ENCODE results near the gene RFK. TPM values are rescaled to one million over a fixed set of nuclear protein-coding genes. Genes with fewer than 3 reads are reported as not detected.

RFK gene
- total RNA-seq, 1 donor from 2014 or later: 20.3 TPM

DNA sequence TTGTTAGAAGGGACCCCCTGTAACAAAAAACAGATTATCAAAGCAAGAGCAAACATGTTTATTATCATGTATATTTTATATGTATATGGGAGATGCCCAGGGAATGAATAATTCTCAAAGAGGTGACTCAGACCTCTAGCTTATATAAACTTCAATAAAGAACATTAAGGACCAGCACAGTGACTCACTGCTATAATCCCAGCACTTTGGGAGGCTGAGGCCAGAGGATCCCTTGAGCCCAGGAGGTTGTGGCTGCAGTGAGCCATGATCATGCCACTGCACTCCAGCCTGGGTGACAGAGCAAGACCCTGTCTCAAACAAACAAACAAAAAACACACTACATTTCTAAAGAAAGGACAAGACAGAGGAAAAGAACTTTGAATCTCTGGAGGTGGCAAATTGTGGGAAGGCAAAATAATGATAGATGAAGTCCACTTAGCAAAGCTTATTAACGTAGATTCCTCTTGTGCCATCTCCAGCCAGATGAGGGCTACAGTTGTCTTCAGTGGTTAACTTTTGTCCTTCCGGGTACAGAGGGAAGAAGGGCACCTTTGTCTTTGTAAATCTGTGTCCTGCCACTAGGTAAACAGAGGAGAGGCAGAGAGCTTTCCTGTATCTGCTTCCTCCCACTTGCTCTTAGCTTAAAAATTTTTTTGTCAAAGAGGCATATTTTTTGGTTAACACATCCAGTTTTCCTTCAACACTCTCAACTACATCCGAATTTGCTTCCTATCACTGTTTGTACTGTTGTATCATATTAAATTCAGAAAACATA, 7.5 kb upstream of the RFK start:
- H3K4me1 Mint-ChIP-seq (ENCODE audit: low read depth): peaks cover 23% of the 10 kb centered on the region
- H3K9me3 Mint-ChIP-seq: no peaks in the 10 kb centered on the region
- no peaks in the 10 kb centered on the region for H3K36me3 Mint-ChIP-seq (ENCODE audit: low read depth)
- H3K27ac Mint-ChIP-seq: no peak overlapping the region
- H3K4me3 Mint-ChIP-seq: no peak overlapping the region
- DNase-seq (ENCODE audit: low spot score): no peak
- intact Hi-C loops (cut with micrococcal nuclease): no loop called here
- H3K27me3 Mint-ChIP-seq (ENCODE audit: insufficient read depth): no peaks in the 10 kb centered on the region

DNA sequence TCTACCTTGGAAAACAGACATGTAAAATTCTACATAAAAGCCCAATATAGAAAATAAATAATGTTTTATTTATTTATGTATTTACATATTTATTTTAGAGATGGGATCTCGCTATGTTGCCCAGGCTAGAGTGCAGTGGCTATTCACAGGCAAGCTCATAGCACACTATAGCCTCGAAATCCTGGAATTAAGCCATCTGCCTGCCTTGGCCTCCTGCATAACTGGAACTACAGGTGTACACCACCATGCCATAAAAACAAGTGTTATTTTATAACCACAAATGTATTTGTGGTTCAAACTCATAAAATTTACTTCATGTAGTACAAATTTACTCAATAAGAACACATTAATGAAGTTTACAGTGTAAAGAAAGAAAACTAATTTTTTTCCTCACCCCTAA, 7.0 kb upstream of the RFK start:
- intact Hi-C loops (cut with micrococcal nuclease): no loop called here
- Mint-ChIP-seq H3K4me3 (no peak overlapping the region), H3K4me1 (ENCODE audit: low read depth) (peaks cover 23% of the 10 kb centered on the region), H3K27me3 (ENCODE audit: insufficient read depth) (no peaks in the 10 kb centered on the region), H3K9me3 (no peaks in the 10 kb centered on the region), H3K36me3 (ENCODE audit: low read depth) (no peaks in the 10 kb centered on the region), H3K27ac (no peak overlapping the region)
- DNase-seq (ENCODE audit: low spot score): no peak

DNA sequence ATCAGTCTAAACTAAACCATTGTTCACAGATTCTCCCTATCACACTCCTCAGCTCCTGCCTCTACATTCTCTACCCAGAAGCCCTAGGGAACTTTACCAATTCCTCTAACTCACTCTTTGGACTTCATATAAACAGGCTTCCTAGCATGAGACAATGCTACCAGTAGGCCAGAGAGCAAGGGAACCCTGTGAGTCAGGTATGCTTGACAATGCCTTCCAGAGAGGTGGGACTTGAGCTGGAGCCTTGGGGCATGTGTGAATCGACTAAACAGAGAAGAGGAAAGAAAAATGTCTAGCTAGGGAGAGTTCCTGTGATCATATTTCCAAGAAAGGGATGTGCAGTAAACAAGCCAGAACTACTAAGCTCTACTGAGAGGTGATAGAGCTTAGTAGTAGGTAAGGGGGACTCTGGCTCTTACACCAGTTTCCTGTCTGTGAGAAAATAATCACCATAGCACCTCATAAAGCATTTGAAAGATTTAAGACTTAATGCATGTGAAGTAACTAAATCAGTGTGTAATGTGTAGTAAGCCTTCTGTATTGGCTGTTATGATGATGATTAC, 6.4 kb upstream of the RFK start:
- Mint-ChIP-seq H3K4me3 (no peak overlapping the region), H3K27me3 (ENCODE audit: insufficient read depth) (no peaks in the 10 kb centered on the region), H3K27ac (peak overlapping the region; percentile 6), H3K36me3 (ENCODE audit: low read depth) (no peaks in the 10 kb centered on the region), H3K9me3 (no peaks in the 10 kb centered on the region), H3K4me1 (ENCODE audit: low read depth) (peaks cover 25% of the 10 kb centered on the region)
- DNase-seq (ENCODE audit: low spot score): no peak
- intact Hi-C loops (cut with micrococcal nuclease): no loop called here

DNA sequence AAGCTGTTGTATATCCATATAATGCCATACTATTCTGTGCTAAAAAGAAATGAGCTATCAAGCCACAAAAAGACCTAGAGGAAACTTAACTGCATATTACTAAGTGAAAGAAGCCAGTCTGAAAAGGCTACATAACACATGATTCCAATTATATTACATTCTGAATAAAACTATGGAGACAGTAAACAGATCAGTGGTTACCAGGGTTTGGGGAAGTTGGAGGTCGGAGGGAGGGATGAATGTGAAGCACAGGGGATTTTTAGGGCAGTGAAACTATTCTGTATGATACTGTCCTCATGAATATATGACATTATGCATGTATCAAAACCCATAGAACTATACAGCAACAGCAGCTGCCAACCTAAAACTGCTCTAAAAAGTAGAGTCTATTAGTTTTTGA, 5.6 kb upstream of the RFK start:
- H3K4me1 Mint-ChIP-seq (ENCODE audit: low read depth): peaks cover 32% of the 10 kb centered on the region

DNA sequence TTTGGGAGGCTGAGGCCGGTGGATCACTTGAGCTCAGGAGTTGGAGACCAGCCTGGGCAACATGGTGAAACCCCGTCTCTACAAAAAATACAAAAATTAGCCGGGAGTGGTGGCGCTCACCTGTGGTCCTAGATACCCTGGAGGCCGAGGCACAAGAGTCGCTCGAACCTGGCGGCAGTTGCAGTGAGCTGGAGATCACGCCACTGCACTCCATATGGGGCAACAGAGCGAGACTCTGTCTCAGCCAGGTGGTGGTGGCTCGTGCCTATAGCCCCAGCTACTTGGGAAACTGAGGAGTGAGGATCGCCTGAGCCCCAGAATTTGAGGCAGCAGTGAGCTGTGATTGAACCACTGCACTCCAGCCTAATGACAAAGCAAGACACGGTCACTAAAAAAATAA, 2.4 kb upstream of the RFK start:
- H3K27ac Mint-ChIP-seq: no peak overlapping the region
- intact Hi-C loops (cut with micrococcal nuclease): loop anchor here (10.0 kb wide), 1 partner anchor 1252 kb away; no protein-coding TSS in a partner anchor

More for the DNA sequence above, 5.6 kb upstream of the RFK start:
- intact Hi-C loops (cut with micrococcal nuclease): loop anchor here (10.0 kb wide), 1 partner anchor 1255 kb away; no protein-coding TSS in a partner anchor
- no peak for DNase-seq (ENCODE audit: low spot score)
- Mint-ChIP-seq H3K27ac (no peak overlapping the region), H3K9me3 (no peaks in the 10 kb centered on the region), H3K4me3 (no peak overlapping the region), H3K36me3 (ENCODE audit: low read depth) (no peaks in the 10 kb centered on the region), H3K27me3 (ENCODE audit: insufficient read depth) (no peaks in the 10 kb centered on the region)

DNA sequence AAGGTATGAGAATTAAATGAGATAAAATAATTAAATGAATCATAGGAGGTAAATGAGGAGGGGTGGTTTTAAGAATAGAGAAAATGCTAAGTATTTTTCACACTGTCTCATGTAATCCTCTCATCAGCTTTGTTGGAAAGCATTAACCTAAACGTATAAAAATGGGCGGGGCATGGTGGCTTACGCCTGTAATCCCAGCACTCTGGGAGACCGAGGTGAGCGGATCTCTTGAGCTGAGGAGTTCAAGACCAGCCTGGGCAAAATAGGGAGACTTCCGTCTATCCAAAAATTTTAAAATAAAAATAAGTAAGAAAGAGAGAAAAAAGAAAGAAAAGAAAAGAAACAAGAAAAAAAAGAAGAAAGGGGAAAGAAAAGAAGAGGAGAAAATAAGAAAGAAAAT, 1.9 kb upstream of the RFK start:
- Mint-ChIP-seq H3K9me3 (no peaks in the 10 kb centered on the region), H3K36me3 (ENCODE audit: low read depth) (peaks cover 12% of the 10 kb centered on the region), H3K27ac (no peak overlapping the region), H3K4me1 (ENCODE audit: low read depth) (peaks cover 41% of the 10 kb centered on the region), H3K4me3 (no peak overlapping the region), H3K27me3 (ENCODE audit: insufficient read depth) (no peaks in the 10 kb centered on the region)
- intact Hi-C loops (cut with micrococcal nuclease): loop anchor here (10.0 kb wide), 1 partner anchor 1251 kb away; no protein-coding TSS in a partner anchor
- no peak for DNase-seq (ENCODE audit: low spot score)

More for the DNA sequence above, 2.4 kb upstream of the RFK start:
- DNase-seq (ENCODE audit: low spot score): no peak
- no peak overlapping the region for H3K4me3 Mint-ChIP-seq
- H3K36me3 Mint-ChIP-seq (ENCODE audit: low read depth): peaks cover 11% of the 10 kb centered on the region
- H3K9me3 Mint-ChIP-seq: no peaks in the 10 kb centered on the region
- no peaks in the 10 kb centered on the region for H3K27me3 Mint-ChIP-seq (ENCODE audit: insufficient read depth)
- peaks cover 40% of the 10 kb centered on the region for H3K4me1 Mint-ChIP-seq (ENCODE audit: low read depth)

DNA sequence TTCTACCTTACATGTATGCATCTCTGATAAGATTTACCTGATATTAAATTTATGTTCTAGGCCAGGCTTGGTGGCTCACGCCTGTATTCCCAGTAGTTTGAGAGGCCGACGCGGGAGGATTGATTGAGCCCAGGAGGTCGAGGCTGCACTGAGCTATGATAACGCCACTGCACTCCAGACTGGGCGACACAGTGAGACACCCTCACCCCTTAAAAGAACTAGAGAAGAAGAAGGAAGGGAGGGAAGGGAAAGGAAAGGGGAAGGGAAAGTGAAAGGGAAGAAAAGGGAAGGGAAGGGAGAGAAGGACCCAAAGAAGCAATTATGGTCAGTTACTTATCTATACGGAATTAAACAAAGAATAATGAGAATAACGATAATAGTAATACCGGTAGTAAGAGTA, 1.2 kb upstream of the RFK start:
- Mint-ChIP-seq H3K36me3 (ENCODE audit: low read depth) (peaks cover 15% of the 10 kb centered on the region), H3K27me3 (ENCODE audit: insufficient read depth) (no peaks in the 10 kb centered on the region), H3K4me1 (ENCODE audit: low read depth) (peaks cover 40% of the 10 kb centered on the region), H3K4me3 (peak overlapping the region; percentile 73), H3K27ac (peak overlapping the region; percentile 57), H3K9me3 (no peaks in the 10 kb centered on the region)
- no peak for DNase-seq (ENCODE audit: low spot score)
- intact Hi-C loops (cut with micrococcal nuclease): loop anchor here (2.0 to 10.0 kb wide), 6 partner anchors 29 to 1251 kb away; no protein-coding TSS in a partner anchor

DNA sequence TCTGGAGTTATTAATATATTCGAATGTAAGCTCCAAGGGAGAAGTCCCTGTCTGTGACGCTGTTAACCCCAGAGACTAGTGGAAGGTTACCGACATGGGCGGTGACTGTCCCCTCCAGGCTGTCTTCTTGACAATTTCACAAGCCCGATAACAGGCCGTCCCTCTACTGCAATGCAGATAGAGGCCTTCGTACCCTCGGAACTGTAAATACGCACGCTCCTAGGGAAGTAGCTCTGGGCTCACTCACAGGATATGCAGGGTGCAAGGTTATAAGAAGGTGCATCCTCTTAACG, 680 bp upstream of the RFK start:
- Mint-ChIP-seq H3K4me3 (peak overlapping the region; percentile 97), H3K27me3 (ENCODE audit: insufficient read depth) (no peaks in the 10 kb centered on the region), H3K27ac (peak overlapping the region; percentile 99), H3K4me1 (ENCODE audit: low read depth) (peaks cover 36% of the 10 kb centered on the region), H3K36me3 (ENCODE audit: low read depth) (peaks cover 15% of the 10 kb centered on the region), H3K9me3 (no peaks in the 10 kb centered on the region)
- peak; percentile 57 for DNase-seq (ENCODE audit: low spot score)
- intact Hi-C loops (cut with micrococcal nuclease): loop anchor here (1.0 to 10.0 kb wide), 14 partner anchors 8 to 1368 kb away; partner anchors contain the start of genes CARNMT1, GCNT1, NMRK1 and OSTF1

DNA sequence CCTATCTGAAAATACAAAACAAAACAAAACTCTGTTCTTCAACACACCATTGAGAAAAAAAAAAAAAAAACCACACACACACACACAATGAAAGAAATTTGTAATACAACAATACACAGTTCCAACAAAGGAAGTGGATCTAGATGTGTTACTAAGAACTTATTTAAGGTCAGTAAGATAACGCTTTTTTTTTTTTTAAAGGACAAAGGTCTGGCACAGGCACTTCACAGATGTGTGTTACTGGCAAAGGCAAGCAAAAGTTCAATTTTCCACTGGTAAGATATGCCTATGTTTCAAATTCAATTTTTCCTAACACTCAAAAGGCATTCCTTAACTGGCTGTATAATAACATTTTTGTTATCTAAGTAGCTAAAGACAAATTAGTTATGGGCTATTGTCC, 3.6 kb downstream of the RFK start:
- Mint-ChIP-seq H3K4me1 (ENCODE audit: low read depth) (peaks cover 39% of the 10 kb centered on the region), H3K27me3 (ENCODE audit: insufficient read depth) (no peaks in the 10 kb centered on the region), H3K9me3 (no peaks in the 10 kb centered on the region), H3K4me3 (no peak overlapping the region), H3K36me3 (ENCODE audit: low read depth) (peaks cover 26% of the 10 kb centered on the region), H3K27ac (no peak overlapping the region)
- intact Hi-C loops (cut with micrococcal nuclease): loop anchor here (5.0 to 10.0 kb wide), 4 partner anchors 368 to 1363 kb away; partner anchors contain the start of genes CARNMT1 and PCSK5
- DNase-seq (ENCODE audit: low spot score): no peak

DNA sequence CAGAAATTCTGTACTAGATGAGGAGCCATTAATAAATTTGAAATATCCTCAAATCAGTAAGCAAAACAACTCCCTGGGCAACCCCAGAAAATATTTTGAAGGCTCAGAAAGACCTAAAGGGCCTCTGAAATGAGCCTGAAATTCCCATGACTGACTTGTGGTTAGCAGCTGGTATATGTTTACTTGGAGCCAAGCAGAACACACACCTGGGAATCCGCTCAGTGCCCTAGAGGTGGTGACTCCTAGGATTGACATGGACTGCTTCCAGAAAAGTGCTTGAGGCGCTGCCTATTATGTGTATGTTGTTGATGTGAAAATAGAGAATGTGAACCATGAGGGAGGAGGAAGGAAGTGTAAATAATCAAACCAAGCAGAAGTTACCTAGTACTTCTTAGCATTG, 14.7 kb downstream of the RFK start:
- Mint-ChIP-seq H3K36me3 (ENCODE audit: low read depth) (peaks cover 2% of the 10 kb centered on the region), H3K4me3 (no peak overlapping the region), H3K4me1 (ENCODE audit: low read depth) (no peaks in the 10 kb centered on the region), H3K9me3 (no peaks in the 10 kb centered on the region), H3K27me3 (ENCODE audit: insufficient read depth) (peaks cover 2% of the 10 kb centered on the region), H3K27ac (no peak overlapping the region)
- no peak for DNase-seq (ENCODE audit: low spot score)
- intact Hi-C loops (cut with micrococcal nuclease): no loop called here

DNA sequence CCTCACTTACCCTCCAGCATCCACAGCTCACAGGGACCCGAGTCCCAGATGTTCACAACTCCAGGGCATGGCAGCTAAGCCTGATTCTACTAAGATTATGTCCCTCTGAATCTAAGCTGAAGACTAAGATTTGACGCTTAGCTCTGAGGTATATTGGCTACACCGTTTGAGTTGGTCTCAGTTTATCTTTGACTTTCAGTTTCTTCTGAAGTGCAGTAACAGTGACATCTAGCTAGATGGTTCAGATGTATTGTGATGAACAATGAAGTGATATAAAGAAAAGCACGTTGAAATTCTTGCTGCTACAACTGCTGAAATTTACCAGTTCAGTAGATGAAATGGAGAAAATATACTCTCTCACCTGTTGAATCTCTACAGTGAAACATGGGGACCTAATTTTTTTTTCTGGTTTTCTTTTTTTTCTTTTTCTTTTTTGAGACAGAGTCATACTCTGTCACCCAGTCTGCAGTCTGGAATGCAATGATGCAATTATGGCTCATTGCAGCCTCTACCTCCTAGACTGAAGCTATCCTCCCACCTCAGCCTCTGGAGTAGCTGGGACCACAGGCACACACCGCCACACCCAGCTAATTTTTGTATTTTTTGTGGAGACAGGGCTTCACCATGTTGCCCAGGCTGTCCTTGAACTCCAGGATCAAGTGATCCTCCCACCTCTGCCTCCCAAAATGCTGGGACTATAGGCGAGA, 15.7 kb downstream of the RFK start:
- no peak for DNase-seq (ENCODE audit: low spot score)
- no peak overlapping the region for H3K27ac Mint-ChIP-seq
- no peaks in the 10 kb centered on the region for H3K9me3 Mint-ChIP-seq
- no peaks in the 10 kb centered on the region for H3K4me1 Mint-ChIP-seq (ENCODE audit: low read depth)
- intact Hi-C loops (cut with micrococcal nuclease): no loop called here
- no peaks in the 10 kb centered on the region for H3K36me3 Mint-ChIP-seq (ENCODE audit: low read depth)
- no peak overlapping the region for H3K4me3 Mint-ChIP-seq
- H3K27me3 Mint-ChIP-seq (ENCODE audit: insufficient read depth): peaks cover 2% of the 10 kb centered on the region

DNA sequence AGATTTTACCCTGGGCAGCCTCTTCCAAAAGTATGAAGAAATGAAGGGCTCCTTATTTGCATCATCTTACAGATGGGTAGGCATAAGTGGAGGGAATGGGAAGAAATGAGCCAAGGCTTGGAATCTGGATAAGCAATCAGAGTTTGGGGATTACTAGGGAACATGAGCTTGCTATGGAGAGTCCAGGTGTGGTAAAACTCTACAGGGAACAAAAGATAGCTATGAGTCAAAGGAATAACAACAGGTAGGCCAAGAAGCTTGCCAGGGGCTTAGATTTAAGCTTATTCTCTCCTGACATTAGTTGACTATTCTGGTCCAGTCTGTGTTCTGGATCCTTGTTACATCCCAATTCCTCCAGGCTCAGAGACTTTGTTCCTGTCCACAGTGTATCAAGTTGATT, 16.4 kb downstream of the RFK start:
- no peak for DNase-seq (ENCODE audit: low spot score)
- no peaks in the 10 kb centered on the region for H3K36me3 Mint-ChIP-seq (ENCODE audit: low read depth)
- H3K4me1 Mint-ChIP-seq (ENCODE audit: low read depth): no peaks in the 10 kb centered on the region
- intact Hi-C loops (cut with micrococcal nuclease): no loop called here
- H3K27me3 Mint-ChIP-seq (ENCODE audit: insufficient read depth): peaks cover 2% of the 10 kb centered on the region
- H3K4me3 Mint-ChIP-seq: no peak overlapping the region
- no peaks in the 10 kb centered on the region for H3K9me3 Mint-ChIP-seq
- H3K27ac Mint-ChIP-seq: no peak overlapping the region

Data from activated T-helper 1 cell treated with anti-CD3 and anti-CD28 coated beads, Interleukin-12 subunit alpha, Interleukin-12 subunit beta, Interleukin-2, Interleukin-4 antibody, amounts not matched to agents 30 ng/mL and 10 ng/mL and 1 ng/mL, durations not matched to agents 14 hours and 24 hours and 36 hours (primary cell).